Esophagus squamous epithelium (tissue), 4 donors: ENCODE measurements around the gene ANKRD29.

Source experiments
- POLR2A ChIP-seq, 4 donors: fragments of 450-650 bp; IDR thresholded peaks; one replicate each; pipeline ENCODE4 v1.6.1; 2017; ENCODE audit warnings: antibody characterized with exemption in 4 of 4, mild to moderate bottlenecking in 4 of 4, moderate library complexity in 3 of 4
- TF ChIP-seq, protein P1 (sequence below), 6 experiments: fragments of 450-650 bp in 4 of 6; fragments of 200-600 bp in 2 of 6; sonication (generic) in 2 of 6; IDR thresholded peaks; one replicate each; pipeline ENCODE4 v1.5.1; 2016 to 2019; ENCODE audit warnings: antibody characterized with exemption in 6 of 6, mild to moderate bottlenecking in 4 of 6, moderate library complexity in 4 of 6

GRCh38 chr18:23648456-23648855, 14.3 kb downstream of the ANKRD29 start:
- TF ChIP-seq, protein P1, sequence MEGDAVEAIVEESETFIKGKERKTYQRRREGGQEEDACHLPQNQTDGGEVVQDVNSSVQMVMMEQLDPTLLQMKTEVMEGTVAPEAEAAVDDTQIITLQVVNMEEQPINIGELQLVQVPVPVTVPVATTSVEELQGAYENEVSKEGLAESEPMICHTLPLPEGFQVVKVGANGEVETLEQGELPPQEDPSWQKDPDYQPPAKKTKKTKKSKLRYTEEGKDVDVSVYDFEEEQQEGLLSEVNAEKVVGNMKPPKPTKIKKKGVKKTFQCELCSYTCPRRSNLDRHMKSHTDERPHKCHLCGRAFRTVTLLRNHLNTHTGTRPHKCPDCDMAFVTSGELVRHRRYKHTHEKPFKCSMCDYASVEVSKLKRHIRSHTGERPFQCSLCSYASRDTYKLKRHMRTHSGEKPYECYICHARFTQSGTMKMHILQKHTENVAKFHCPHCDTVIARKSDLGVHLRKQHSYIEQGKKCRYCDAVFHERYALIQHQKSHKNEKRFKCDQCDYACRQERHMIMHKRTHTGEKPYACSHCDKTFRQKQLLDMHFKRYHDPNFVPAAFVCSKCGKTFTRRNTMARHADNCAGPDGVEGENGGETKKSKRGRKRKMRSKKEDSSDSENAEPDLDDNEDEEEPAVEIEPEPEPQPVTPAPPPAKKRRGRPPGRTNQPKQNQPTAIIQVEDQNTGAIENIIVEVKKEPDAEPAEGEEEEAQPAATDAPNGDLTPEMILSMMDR (IDR thresholded peaks at IDR 0.05) = no peak
- no peak for TF ChIP-seq POLR2A (IDR thresholded peaks at IDR 0.05)
